RWPE1 (cell line): ENCODE data around the gene MED12L.
A peak's percentile ranks its signal among the peaks of the same experiment; 100 is the strongest.

ENCODE experiments used
- CTCF ChIA-PET: fragments of 350-600 bp; sonication (Branson Sonifier 250); formaldehyde crosslinking; extraction: SDS; loops from one replicate; lab custom pipeline; 2021; lab: Yijun Ruan, JAX
- POLR2A ChIA-PET: fragments of 400-600 bp; formaldehyde crosslinking; extraction: SDS; loops from one replicate; lab custom pipeline; 2020; ENCODE audit warnings: antibody characterized with exemption; ENCODE audit not compliant: low non-redundant PET; lab: Yijun Ruan, JAX
- DNase-seq: peaks from one replicate; pipeline ENCODE4 v3.0.0; 2012; ENCODE audit warnings: low spot score
- H3K27ac ChIP-seq: fragments of 450-650 bp; 2 replicates; pipeline ENCODE4 v1.5.1; 2017
- CTCF ChIP-seq: fragments of 450-650 bp; conservative IDR thresholded peaks from 2 replicates; pipeline ENCODE4 v1.5.1; 2017; ENCODE audit warnings: low read depth, mild to moderate bottlenecking

Gene MED12L

GRCh38 chr3:151123827-151124226 lies 38.4 kb downstream of the MED12L start:
- ChIA-PET POLR2A (no interaction called here), CTCF (interaction anchor here (0.7 kb wide), 1 partner anchor 233 kb away, joined by 4 read pairs; no protein-coding TSS in a partner anchor)
- H3K27ac ChIP-seq = no peak overlapping the region
- DNase-seq = no peak
- TF ChIP-seq CTCF = no peak

GRCh38 chr3:151124476-151124875 lies 39.0 kb downstream of the MED12L start:
- no peak overlapping the region for H3K27ac ChIP-seq
- POLR2A ChIA-PET = no interaction called here
- TF ChIP-seq CTCF = no peak
- CTCF ChIA-PET = interaction anchor here (0.7 kb wide), 1 partner anchor 234 kb away, joined by 4 read pairs; no protein-coding TSS in a partner anchor
- DNase-seq = peak; percentile 30

- no peak for DNase-seq
- no peak for TF ChIP-seq CTCF
- H3K27ac ChIP-seq = no peak overlapping the region
- POLR2A ChIA-PET = no interaction called here
- CTCF ChIA-PET = interaction anchor here (0.5 kb wide), 1 partner anchor 214 kb away, joined by 3 read pairs; no protein-coding TSS in a partner anchor
Observed at GRCh38 chr3:151130428-151130827, 45.0 kb downstream of the MED12L start.

GRCh38 chr3:151133175-151133574 lies 47.7 kb downstream of the MED12L start:
- ChIA-PET POLR2A (no interaction called here), CTCF (interaction anchor here (0.6 kb wide), 1 partner anchor 175 kb away, joined by 7 read pairs; no protein-coding TSS in a partner anchor)
- no peak overlapping the region for H3K27ac ChIP-seq
- TF ChIP-seq CTCF = no peak
- no peak for DNase-seq

- no peak for DNase-seq
- no peak overlapping the region for H3K27ac ChIP-seq
- POLR2A ChIA-PET = no interaction called here
- CTCF ChIA-PET = interaction anchor here (0.6 kb wide), 1 partner anchor 176 kb away, joined by 7 read pairs; no protein-coding TSS in a partner anchor
- TF ChIP-seq CTCF = no peak
Observed at GRCh38 chr3:151133917-151134450, 48.5 kb downstream of the MED12L start.

- H3K27ac ChIP-seq = no peak overlapping the region
- DNase-seq = no peak
- ChIA-PET CTCF (interaction anchor here (0.5 kb wide), 1 partner anchor 71 kb away, joined by 3 read pairs; no protein-coding TSS in a partner anchor), POLR2A (no interaction called here)
- no peak for TF ChIP-seq CTCF
Observed at GRCh38 chr3:151135541-151136337, 50.3 kb downstream of the MED12L start.
